KG1 (cell line): ENCODE data around the gene TCF7L2.

Experiments
- DNase-seq: peaks from one replicate; lab custom pipeline; 2025; lab: John Stamatoyannopoulos, UW

Gene TCF7L2

DNA sequence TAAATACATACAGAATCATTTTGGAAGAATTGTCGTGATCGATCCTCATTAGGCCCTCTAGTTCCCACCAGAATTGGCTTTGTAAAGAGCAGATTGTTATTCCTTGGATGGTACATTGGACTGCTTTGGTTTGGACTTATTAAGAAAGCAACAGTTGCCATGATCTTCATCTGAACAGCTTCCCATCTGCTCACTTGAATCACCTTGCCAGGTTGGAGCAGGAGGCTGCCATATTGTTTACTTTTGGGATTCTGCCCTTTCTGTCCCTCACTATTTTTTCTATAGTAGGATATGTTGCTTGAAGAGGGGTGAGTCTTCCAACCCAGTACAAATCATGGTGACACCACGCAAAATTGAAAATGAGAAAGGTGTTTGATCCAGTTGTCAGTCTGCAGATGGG lies 199.6 kb downstream of the TCF7L2 start:
- DNase-seq: no peak

DNA sequence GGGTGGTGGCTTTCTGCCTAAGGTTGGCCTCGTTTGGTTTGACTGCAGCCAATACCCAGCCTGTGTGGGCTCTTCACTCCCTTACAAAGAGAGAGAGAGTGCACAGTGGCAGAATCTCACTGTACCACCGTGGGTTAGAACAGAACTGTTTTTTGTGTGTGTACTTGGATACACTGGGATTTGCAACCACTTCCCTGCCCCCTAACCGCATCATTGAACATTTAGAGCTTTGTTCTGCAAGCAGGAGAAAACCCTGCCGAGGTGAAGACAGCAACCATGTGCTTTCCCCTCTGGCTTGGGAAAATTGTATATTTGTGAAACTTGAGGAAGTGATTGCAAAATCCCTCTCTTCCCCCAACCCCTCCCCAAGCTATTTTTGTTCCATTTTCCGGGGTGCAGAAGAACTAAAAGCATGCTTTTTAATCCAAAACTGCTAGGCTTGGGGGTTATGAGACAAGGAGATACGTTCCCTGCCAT lies 201.2 kb downstream of the TCF7L2 start:
- DNase-seq: no peak

DNA sequence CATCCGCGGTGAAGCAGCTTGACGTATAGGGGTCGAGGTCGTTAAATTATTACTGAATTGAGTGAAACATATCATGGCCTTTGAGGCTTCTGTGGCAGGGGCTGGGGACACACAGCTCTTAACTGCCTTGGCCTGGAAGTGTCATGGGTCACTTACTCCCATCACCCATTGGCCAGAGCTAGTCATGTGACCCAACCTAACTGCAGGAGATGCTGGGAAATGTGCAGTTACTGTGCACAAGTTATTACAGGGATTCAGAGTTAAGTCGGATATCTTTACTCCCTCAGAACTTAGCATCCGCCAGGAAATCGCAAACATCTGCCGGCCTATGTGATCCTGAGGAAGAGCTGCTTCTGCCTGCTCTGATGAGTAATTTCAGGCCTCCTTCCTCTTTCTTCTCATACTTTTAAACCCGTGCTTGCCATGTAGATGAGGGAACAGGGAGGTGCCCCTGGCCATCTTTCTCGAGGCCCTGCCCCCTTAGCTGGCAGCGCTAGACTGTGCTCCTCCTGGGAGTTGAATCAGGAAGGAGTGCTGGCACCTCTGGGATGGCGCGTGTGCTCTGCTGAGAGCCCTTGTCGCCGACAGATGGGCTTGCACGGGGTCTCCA lies 203.6 kb downstream of the TCF7L2 start:
- no peak for DNase-seq

DNA sequence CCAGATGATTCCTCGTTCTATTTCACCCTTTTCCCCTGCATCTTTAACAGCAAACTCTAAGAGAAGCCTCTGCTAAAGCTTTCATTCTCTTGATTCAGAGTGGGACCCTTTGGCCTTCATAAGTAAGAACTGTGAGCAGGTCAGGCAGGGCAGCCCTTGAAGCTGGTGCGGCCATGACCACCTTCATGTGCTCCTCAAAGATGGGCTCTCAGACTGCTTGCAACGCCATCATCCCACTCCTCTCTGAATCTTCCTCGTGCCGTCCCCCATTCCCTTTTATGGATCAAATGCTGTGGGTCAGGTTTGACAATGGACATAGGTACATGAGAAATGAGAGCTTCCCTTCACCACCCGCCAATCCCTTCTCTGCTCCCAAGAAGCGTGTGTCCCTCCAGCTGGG lies 207.4 kb downstream of the TCF7L2 start:
- no peak for DNase-seq

DNA sequence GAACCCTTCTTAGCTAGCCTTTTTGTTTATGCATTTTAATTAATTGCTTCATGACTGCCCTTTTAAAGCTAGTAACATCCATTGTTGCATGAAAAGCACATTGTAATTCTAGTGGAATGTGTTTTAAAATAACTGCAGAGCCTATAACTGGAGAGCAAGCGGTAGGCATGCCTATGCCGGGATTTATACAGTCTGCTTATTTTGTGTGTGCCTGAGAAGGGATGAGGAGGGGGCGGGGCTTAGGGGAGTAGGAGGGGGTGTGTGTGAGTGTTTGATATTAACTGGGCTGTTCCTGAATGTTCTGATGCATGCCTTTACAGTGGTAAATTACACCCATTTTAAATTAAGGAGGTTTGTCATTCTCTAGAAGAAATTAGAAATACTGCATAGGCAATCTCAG lies 208.1 kb downstream of the TCF7L2 start:
- DNase-seq: no peak

DNA sequence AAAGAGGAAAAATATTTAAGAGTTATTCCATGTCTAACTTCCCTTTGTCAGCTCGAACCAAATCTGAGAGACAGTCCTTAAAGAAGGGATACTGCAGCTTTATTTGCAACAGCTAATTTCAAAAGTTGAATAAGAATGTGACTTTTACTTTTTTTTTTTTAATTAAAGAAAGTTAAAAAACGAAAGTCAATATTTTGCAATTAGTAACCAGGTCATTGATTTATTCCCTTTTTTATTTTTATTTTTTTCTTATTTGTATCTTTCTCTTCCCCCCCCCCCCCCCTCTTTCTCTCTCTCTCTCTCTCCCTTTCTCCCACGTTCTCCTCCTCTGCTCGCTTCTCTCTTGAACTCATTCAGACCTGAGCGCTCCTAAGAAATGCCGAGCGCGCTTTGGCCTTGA lies 209.5 kb downstream of the TCF7L2 start:
- no peak for DNase-seq

DNA sequence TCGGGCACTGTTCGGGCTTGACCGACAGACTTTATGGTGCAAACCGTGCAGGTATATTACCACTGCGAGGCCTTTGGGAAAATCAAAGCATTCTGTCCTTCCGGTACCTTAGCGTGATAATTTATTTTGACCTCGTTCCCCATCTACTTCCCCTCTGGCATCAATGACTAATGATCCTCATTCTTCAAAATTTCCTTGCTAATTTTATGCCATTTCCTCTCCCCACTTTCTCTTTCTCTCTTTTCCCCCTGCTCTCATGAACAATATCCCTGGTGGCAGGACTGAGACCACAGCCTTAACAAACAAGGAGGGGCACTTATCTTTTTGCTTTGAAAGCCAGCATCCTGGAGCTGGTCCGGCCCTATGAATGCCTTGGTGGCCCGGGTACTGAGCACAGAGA lies 210.6 kb downstream of the TCF7L2 start:
- DNase-seq: no peak

DNA sequence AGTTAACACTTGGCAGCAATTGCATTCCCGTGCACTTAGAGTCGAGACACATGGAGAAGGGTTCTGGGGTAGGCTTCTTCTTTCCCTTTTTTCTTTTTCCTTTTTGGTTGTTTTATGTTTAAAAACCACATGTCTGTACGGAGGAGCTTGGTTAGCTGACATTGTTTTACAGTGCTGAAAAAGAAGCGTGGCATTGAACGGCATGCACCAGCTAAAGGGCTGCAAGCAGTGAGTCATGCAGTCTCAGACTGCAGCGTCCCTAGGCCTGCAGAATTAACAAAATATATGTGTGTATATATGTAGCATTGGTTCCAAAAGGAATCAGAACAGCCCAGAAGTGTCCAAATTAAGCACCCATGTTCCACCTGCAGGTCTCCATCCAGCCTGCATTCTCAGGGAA lies 211.0 kb downstream of the TCF7L2 start:
- no peak for DNase-seq

DNA sequence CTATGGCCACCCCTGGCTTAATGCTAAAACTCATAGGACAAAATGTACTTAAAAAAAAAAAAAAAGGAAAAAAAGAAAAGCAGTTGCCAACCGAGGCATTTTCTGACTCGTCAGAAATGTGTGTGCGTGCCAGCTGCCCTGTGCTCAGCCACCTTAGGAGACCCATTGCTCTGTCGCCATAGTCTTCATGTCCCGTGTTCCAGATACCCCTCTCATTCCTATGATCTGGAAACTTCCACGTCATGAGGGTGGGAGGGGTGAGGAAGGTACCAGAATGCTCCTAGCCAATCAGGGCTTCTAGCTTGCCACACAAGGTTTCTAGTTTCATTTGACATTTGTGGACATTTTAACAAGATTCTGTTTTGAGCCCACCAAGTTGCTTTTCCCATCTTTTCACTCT lies 212.9 kb downstream of the TCF7L2 start:
- DNase-seq: no peak

DNA sequence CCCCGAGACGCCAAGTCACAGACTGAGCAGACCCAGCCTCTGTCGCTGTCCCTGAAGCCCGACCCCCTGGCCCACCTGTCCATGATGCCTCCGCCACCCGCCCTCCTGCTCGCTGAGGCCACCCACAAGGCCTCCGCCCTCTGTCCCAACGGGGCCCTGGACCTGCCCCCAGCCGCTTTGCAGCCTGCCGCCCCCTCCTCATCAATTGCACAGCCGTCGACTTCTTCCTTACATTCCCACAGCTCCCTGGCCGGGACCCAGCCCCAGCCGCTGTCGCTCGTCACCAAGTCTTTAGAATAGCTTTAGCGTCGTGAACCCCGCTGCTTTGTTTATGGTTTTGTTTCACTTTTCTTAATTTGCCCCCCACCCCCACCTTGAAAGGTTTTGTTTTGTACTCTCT lies 215.6 kb downstream of the TCF7L2 start:
- no peak for DNase-seq

DNA sequence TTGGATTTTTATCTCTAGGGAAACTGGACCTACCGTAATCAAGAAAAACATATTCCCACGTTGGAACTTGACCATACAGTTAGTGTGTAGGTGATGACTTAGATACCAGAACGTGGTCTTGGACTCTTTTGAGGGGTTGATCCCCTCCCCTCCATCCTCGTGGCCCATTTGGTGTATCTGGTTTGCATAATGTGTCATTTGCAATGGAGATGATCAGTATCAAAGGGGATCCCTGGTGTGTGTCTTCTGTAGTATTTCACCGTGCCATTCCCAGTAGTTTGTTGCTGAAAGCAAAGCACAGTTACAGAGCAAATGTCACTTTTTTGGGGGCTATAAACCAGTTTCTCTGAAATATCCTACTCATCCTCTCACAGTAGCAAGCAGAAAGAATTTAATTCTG lies 217.7 kb downstream of the TCF7L2 start:
- DNase-seq: no peak

DNA sequence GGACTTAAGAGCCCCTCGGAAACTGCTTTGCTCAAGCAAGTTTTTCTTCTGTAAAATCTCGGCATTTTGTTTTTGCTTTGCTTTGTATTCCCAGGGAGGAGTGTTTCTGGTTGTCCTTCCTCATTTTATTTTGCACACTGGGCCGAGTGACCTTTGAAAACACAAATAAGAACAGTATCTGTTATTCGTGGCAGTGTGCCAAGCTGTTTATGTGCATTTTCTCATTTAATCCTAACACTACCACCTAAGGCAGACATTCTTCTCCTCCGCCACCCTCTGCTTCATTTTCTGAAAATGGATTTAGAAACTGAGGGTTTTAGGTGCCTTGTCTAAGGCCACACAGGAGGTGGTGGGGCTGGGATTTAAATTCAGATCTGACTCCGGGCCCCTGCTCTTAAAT lies 218.5 kb downstream of the TCF7L2 start:
- DNase-seq: no peak

DNA sequence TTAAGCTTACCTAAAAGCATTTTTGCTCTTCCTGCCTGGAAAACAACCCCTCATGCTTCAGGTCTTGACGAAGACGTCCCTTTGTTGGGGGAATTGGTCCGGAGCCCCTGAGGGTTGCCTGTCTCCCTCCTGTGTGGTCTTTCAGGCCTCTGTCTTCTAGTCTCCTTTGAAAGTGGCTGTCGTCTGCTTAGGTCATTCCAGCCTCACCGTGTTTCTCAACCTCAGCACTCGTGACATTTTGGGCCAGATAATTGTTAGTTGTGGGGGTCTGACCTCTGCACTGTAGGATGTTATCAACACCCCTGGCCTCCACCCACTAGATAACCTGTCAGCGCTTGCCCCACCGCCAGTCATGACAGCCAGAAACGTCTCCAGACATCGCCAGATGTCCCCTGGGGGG lies 219.1 kb downstream of the TCF7L2 start:
- no peak for DNase-seq

DNA sequence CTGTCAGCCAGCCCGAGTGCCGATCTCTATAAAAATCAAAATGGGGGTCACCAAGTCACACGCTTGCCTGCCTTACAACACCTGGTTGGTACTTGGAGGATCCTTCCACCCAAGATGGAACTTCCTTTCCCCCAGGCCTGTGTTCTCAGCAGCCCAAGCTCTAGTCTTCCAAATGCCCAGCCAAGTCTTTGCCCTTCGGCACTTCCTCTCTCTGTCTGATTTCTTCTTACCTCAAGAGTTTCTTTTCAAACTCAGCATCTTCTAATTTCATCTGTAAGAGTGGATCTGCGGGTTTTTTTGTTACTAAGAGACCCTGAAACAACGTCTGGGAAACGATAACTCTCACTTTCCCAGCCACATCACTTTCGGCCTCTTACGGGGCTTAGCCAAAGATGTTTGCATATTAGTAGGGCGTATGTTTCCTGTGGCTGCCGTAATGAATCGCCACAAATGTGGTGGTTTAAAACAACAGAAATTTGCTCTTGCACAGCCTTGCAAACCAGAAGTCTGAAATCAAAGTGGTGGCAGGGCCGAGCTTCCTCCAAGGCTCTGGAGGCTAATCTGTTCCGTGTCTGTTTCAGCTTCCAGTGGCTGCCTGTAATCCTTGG lies 219.9 kb downstream of the TCF7L2 start:
- DNase-seq: no peak

DNA sequence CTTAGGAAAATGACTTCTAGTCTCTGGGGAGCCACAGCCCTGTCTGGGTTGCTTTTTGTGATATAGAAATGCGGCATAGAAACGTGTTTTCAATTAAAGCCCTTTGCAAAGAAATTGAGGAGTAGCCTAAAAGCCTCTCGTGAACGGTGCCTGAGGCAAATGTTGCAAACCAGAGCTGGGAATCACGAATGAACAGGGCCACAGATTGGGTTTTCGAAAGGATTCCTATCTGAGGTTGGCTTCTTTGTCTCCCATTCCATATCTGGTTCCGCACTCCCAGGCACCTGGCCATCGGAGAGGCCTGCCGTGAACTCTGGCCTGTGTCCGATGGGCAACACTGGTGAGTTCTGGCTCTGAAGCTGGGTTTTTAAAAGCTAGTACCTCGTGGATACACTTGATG lies 221.6 kb downstream of the TCF7L2 start:
- no peak for DNase-seq

DNA sequence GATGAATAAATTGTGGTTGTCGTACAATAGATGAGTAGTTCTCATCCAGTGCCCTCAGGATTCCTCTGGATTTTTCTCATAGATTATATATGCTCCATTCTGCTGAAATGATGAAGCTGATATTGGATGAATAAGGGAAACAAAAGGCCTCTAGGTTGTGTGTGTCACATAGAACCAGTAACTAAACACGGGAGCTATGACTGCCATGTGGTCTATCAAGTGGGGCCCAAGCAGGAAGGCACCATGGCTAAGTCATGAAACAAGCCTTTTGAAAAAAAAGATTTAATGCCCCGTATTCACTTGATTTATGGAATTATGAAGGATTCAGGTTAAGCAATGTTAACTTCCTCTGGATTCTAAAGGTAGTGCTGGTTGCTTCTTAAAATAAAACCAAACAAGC lies 225.1 kb downstream of the TCF7L2 start:
- no peak for DNase-seq

DNA sequence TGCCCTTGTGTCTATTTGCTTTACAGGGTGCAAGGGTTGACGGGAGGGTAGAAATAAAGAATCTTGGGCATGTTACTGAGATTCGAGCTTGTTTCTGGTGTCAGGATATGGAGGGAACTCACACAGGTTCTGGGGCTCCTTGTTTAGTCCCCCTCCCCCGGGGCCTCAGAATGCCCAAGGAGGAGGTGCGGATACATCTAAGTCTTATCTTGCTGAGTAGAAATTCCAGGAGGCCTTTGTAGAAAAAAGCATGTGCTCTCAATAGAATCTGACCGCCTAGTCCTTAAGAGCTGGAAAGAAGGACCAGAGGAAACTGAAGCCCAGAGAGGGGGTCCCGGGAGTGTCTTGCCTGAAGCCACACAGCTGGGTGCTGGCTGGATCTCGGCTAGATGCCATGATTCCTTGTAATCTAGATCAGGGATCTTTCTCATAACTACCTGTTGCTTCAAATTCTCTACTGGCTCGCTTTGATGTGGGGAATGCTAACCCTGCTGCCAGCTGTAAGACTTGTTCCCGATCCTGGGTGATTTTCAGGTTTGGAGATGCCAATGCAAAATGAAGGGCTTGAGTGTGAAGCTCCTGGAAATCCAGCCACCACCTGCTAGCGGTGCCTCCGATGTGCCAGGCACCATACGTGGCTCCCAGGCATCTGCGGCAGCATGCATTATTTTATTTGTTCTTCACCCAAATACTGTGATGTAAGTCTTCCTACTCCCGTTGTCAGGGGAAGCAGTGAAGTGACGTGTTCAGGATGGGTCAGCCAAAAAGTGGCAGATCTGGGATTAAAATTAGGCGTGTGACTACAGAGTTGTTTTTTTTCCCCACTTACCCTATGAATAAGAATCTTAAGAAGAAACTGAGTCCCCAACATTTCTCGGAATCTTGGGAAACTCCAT lies 226.0 kb downstream of the TCF7L2 start:
- DNase-seq: no peak

DNA sequence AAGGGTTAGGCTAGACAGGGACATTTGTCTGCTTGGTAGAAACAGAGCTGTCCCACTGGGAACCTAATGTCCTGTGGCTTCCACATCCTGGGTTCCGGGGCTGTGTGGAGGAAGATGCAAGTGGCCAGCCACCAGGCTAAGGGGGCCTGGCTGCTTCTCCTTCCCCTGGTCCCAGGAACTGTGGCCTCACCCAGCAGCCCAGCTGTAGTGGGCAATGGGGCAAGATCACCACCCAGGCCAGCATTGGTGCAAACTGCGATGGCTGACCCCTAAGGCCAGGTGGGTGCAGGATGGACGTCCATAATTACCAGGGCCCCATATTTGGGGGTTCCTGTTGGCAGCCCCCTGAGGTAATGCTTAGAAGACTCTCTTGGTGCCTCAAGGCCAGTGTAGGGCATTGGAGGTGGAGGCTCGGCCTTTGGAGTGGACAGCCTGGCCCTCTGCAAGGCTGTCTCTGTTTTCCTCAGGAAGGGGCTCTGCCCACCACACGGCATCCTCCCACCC lies 226.7 kb downstream of the TCF7L2 start:
- no peak for DNase-seq

DNA sequence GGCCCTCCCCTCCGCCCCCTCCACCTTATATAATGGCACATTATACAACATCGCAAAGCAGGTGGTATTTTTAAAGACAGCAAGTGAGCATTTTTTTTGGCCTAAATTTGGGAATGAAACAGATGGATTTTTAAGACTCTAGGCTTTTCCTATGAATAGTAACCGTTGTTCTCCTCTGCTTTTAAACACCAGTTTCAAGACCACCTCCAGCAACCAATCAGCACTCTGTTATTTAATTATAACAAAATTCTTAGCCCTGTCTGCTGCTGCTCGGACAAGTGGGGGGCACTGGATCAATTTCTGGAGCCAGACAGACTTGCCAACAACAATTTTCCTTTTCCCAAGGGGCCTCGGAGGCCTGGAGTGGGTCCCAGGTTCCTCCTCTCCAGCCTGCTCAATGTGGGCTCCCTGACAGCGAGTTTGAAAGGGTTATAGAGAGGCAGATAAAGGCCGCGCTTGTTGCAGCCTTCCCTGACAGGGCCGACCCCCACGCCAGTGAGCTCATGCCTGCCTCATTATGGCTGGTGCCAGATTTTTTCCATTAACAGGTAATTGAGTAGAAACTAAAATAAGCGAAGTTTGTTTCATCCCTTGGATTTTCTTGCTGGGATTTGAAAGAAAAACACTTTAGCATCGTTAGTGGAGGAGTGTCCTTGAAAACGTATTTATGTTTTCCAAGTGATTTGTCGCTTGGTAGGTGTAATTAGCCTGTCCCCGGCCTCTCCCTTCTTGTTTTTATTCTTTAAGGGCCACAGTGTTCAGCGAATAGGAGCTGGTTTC lies 227.3 kb downstream of the TCF7L2 start:
- DNase-seq: no peak

DNA sequence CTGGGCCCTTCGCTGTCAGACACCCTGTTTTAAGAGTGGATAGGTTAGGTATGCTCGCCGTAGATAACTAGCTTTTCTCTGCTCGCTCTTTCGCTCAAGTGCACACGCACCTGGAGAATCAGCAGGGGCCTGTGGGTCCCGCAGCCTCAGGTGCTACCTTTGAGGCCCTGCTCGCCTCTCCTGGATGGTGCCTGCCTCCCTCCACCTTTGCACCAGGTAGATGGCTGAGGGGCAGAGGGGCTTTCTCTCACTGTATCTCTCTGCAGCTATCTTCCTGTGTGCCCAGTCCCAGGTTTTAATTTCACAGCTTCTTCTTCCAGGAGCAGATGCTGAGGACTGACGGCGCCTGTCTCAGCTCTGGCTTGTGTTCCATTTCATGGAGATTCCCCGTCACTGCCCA lies 227.9 kb downstream of the TCF7L2 start:
- DNase-seq: no peak

DNA sequence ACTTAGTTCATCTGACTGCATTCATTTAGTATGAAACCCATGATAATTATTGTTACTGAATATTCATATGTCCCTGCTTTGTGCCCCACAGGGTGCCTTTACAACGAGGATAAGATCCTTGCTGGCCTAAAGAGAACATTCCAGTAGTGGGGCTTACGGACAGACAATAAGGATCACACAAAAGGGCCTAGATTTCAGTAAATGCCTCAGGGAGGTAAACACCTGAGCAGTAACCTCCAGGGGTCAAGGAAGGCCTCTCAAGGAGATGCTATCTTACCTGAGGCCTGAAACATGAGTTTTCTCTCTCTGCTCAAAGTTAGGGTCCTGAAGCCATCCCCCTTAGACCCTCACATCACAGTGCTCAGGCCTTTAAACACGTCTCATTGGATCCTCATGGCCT lies 228.7 kb downstream of the TCF7L2 start:
- no peak for DNase-seq

DNA sequence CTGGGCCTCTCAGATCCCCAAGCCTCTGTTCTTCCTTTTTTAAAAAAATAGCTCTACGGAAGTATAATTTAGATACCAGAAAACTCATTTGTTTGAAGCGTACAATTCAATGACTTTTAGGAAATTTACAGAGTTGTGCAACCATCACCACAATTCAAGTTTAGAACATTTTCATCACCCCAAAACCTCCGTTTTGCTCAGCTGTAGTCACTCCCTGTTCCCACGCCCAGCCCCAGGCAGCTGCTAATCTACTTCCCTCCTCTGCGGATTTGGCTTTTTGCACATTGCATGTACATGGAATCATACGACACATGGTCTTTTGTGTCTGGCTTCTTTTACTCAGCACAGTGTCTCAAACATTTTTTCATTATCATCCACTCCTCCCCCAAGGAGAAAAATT lies 229.2 kb downstream of the TCF7L2 start:
- DNase-seq: no peak
